ENCODE measurements around the gene LRRC74A. TPM values are rescaled to one million over a fixed set of nuclear protein-coding genes. Genes with fewer than 3 reads are reported as not detected.

LRRC74A gene
- total RNA-seq, 6 experiments from 2014 or later = not detected

DNA sequence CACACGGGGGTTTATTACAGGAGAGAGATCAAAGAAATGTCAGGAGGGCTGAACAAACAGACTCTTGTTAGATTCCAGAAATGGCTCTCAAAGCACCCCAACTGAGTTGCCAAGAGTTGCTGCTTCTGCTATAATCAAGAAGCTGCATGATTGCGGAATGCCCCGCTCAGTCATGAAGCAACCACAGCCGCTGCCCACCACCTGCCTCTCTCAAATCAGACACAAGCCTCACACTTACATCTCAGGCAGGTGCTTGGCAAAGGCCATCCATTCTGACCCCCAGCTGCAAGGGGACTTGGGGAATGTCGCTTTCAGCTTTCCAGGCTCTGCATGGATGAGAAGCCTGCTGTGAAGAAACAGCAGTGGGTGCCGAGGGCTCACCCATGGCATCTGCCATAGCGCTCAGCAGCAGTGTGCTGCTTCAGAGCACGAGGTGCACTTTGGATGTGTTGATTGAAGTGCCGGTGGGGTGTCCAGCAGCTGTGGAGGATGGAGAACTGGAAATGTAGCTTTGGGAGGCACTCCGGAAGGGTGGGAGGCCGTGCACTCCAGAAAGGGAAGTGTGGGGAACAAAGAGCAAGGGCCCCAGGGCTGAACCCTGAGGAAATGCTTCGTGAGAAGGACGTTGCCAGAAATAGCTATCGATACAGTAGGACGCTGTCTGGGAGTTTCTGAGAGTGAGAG, 37.7 kb downstream of the LRRC74A start:
- no peaks in the 10 kb centered on the region for H3K9me3 Mint-ChIP-seq
- no peak overlapping the region for H3K4me3 Mint-ChIP-seq
- H3K27ac Mint-ChIP-seq = no peak overlapping the region
- H3K36me3 Mint-ChIP-seq (ENCODE audit: low read depth) = no peaks in the 10 kb centered on the region
- H3K4me1 Mint-ChIP-seq (ENCODE audit: low read depth) = no peaks in the 10 kb centered on the region
- TF ChIP-seq, protein P1, sequence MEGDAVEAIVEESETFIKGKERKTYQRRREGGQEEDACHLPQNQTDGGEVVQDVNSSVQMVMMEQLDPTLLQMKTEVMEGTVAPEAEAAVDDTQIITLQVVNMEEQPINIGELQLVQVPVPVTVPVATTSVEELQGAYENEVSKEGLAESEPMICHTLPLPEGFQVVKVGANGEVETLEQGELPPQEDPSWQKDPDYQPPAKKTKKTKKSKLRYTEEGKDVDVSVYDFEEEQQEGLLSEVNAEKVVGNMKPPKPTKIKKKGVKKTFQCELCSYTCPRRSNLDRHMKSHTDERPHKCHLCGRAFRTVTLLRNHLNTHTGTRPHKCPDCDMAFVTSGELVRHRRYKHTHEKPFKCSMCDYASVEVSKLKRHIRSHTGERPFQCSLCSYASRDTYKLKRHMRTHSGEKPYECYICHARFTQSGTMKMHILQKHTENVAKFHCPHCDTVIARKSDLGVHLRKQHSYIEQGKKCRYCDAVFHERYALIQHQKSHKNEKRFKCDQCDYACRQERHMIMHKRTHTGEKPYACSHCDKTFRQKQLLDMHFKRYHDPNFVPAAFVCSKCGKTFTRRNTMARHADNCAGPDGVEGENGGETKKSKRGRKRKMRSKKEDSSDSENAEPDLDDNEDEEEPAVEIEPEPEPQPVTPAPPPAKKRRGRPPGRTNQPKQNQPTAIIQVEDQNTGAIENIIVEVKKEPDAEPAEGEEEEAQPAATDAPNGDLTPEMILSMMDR (IDR thresholded peaks at IDR 0.05) = no peak
- H3K27me3 Mint-ChIP-seq (ENCODE audit: insufficient read depth) = peaks cover 49% of the 10 kb centered on the region
- no peak for DNase-seq

DNA sequence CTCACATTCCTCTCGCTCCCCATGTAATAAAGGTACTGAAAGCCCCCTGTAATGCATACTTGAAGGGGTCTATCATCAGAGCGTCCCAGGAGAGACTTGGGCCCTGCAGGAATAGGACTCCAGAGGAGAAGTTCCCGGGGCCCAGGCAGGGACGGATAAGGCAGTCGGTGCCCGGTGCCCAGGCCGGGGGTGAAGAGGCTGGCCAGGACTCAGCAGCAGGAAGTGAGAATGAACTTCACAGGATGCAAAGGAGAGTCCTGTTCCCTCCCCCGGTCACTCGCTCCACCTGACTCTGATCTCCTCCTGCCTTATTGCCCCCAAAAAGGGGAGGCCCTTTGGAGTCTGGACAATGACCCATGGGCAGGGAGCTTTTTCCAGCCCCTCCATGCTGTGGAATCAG, 40.2 kb downstream of the LRRC74A start:
- Mint-ChIP-seq H3K36me3 (ENCODE audit: low read depth) (no peaks in the 10 kb centered on the region), H3K4me1 (ENCODE audit: low read depth) (no peaks in the 10 kb centered on the region), H3K27ac (no peak overlapping the region), H3K27me3 (ENCODE audit: insufficient read depth) (peaks cover 38% of the 10 kb centered on the region), H3K9me3 (no peaks in the 10 kb centered on the region), H3K4me3 (no peak overlapping the region)
- TF ChIP-seq, protein P1 (IDR thresholded peaks at IDR 0.05) = no peak
- DNase-seq = no peak

GRCh38 chr14:76867516-76868453, 41.6 kb downstream of the LRRC74A start:
- Mint-ChIP-seq H3K4me3 (no peak overlapping the region), H3K27ac (no peak overlapping the region), H3K36me3 (ENCODE audit: low read depth) (no peaks in the 10 kb centered on the region)

GRCh38 chr14:76868454-76869170, 42.4 kb downstream of the LRRC74A start:
- TF ChIP-seq, protein P1 (IDR thresholded peaks at IDR 0.05) = no peak
- Mint-ChIP-seq H3K27ac (no peak overlapping the region), H3K27me3 (ENCODE audit: insufficient read depth) (peaks cover 26% of the 10 kb centered on the region), H3K4me3 (no peak overlapping the region), H3K36me3 (ENCODE audit: low read depth) (no peaks in the 10 kb centered on the region), H3K4me1 (ENCODE audit: low read depth) (no peaks in the 10 kb centered on the region), H3K9me3 (no peaks in the 10 kb centered on the region)
- DNase-seq = no peak

More at GRCh38 chr14:76867516-76868453, 41.6 kb downstream of the LRRC74A start:
- Mint-ChIP-seq H3K27me3 (ENCODE audit: insufficient read depth) (peaks cover 27% of the 10 kb centered on the region), H3K4me1 (ENCODE audit: low read depth) (no peaks in the 10 kb centered on the region), H3K9me3 (no peaks in the 10 kb centered on the region)
- TF ChIP-seq, protein P1 (IDR thresholded peaks at IDR 0.05) = no peak
- no peak for DNase-seq

DNA sequence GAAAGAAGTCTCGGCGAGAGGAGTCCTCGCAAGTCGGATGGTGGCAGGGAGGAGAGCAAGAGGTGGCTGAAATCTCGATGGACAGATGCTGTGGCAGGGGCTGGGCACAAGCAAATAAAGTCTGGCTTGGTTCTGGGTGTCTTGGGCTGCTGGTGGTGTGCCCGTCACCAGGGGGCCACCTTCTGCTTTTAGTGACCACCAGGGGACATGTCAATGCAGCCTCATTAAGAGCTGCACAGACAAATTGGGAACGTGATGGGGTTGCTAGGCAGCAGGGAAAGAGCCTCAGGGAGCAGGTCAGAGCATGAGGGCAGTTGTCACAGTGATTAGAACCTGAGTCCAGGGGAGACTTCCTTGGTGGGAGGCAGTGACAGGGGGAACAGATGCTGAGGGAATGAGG, 44.0 kb downstream of the LRRC74A start:
- Mint-ChIP-seq H3K27me3 (ENCODE audit: insufficient read depth) (peaks cover 24% of the 10 kb centered on the region), H3K4me3 (no peak overlapping the region), H3K4me1 (ENCODE audit: low read depth) (no peaks in the 10 kb centered on the region), H3K36me3 (ENCODE audit: low read depth) (no peaks in the 10 kb centered on the region), H3K9me3 (no peaks in the 10 kb centered on the region), H3K27ac (no peak overlapping the region)
- TF ChIP-seq, protein P1 (IDR thresholded peaks at IDR 0.05) = peak; percentile 72
- DNase-seq = peak; percentile 11
